ENCODE data around the gene RRP7A.
"Not testable (repeated sequence)": the region's sequence is repeated elsewhere in the genome, so short reads cannot be mapped to it uniquely, and the experiment has no call there.

DNA sequence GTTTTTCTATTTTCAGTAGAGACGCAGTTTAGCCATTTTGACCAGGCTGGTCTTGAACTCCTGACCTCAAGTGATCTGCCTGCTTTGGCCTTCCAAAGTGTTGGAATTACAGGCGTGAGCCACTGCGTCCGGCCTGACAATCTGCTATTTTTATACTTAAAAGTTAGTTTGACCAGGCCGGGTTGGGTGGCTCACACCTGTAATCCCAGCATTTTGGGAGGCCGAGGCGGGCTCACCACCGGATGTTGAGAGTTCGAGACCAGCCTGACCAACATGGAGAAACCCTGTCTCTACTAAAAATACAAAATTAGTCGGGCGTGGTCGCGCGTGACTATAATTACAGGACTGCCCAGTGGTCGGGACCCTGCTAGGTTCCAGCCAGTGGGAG lies 19.8 kb downstream of the RRP7A start:
- TF ChIP-seq EZH2 (IDR thresholded peaks at IDR 0.05; ENCODE audit: borderline replicate concordance, low read length), result not testable (repeated sequence)
- TF ChIP-seq, protein P1, sequence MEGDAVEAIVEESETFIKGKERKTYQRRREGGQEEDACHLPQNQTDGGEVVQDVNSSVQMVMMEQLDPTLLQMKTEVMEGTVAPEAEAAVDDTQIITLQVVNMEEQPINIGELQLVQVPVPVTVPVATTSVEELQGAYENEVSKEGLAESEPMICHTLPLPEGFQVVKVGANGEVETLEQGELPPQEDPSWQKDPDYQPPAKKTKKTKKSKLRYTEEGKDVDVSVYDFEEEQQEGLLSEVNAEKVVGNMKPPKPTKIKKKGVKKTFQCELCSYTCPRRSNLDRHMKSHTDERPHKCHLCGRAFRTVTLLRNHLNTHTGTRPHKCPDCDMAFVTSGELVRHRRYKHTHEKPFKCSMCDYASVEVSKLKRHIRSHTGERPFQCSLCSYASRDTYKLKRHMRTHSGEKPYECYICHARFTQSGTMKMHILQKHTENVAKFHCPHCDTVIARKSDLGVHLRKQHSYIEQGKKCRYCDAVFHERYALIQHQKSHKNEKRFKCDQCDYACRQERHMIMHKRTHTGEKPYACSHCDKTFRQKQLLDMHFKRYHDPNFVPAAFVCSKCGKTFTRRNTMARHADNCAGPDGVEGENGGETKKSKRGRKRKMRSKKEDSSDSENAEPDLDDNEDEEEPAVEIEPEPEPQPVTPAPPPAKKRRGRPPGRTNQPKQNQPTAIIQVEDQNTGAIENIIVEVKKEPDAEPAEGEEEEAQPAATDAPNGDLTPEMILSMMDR (IDR thresholded peaks at IDR 0.05; ENCODE audit: low read length), result not testable (repeated sequence)

Measured in OCI-LY1 (cell line).